Measurements from ENCODE around the gene PAPPA. TPM values are rescaled to one million over a fixed set of nuclear protein-coding genes. Genes with fewer than 3 reads are reported as not detected.

Gene PAPPA
- total RNA-seq, 1 donor = 56.5 TPM

GRCh38 chr9:116236979-116237378, 83.4 kb downstream of the PAPPA start:
- H3K4me1 ChIP-seq (ENCODE audit: insufficient read depth, low read length) = peaks cover 52% of the 10 kb centered on the region
- no peak overlapping the region for H2AFZ ChIP-seq (ENCODE audit: low read length)
- no peak overlapping the region for H3K4me2 ChIP-seq (ENCODE audit: insufficient read depth, low read length)
- no peak overlapping the region for H3K4me3 ChIP-seq (ENCODE audit: insufficient read depth, low read length)
- H3K36me3 ChIP-seq (ENCODE audit: insufficient read depth, low read length) = no peaks in the 10 kb centered on the region
- no peak for TF ChIP-seq CTCF (IDR thresholded peaks at IDR 0.05; ENCODE audit: extremely low read depth, low read depth, low read length)
- no peaks in the 10 kb centered on the region for H4K20me1 ChIP-seq (ENCODE audit: insufficient read depth, low read length)
- H3K9me3 ChIP-seq (ENCODE audit: low read depth, low read length) = no peaks in the 10 kb centered on the region
- H3K79me2 ChIP-seq (ENCODE audit: insufficient read depth, low read length) = no peaks in the 10 kb centered on the region
- no peak for DNase-seq (ENCODE audit: insufficient read length, low spot score, missing footprints)
- no peaks in the 10 kb centered on the region for H3K27me3 ChIP-seq (ENCODE audit: insufficient read depth, low read length)
- H3K27ac ChIP-seq (ENCODE audit: low read depth, low read length) = peak overlapping the region; percentile 90

- H4K20me1 ChIP-seq (ENCODE audit: insufficient read depth, low read length) = no peaks in the 10 kb centered on the region
- no peak for TF ChIP-seq CTCF (IDR thresholded peaks at IDR 0.05; ENCODE audit: extremely low read depth, low read depth, low read length)
- H3K79me2 ChIP-seq (ENCODE audit: insufficient read depth, low read length) = no peaks in the 10 kb centered on the region
- H2AFZ ChIP-seq (ENCODE audit: low read length) = no peak overlapping the region
- no peak overlapping the region for H3K4me2 ChIP-seq (ENCODE audit: insufficient read depth, low read length)
- no peaks in the 10 kb centered on the region for H3K9me3 ChIP-seq (ENCODE audit: low read depth, low read length)
- peaks cover 2% of the 10 kb centered on the region for H3K36me3 ChIP-seq (ENCODE audit: insufficient read depth, low read length)
- no peaks in the 10 kb centered on the region for H3K27me3 ChIP-seq (ENCODE audit: insufficient read depth, low read length)
- no peak overlapping the region for H3K4me3 ChIP-seq (ENCODE audit: insufficient read depth, low read length)
- H3K4me1 ChIP-seq (ENCODE audit: insufficient read depth, low read length) = peaks cover 48% of the 10 kb centered on the region
- no peak for DNase-seq (ENCODE audit: insufficient read length, low spot score, missing footprints)
- H3K27ac ChIP-seq (ENCODE audit: low read depth, low read length) = peak overlapping the region; percentile 90
These were observed 83.9 kb downstream of the PAPPA start for GRCh38 chr9:116237456-116237855.

- Histone ChIP-seq H3K27ac (ENCODE audit: low read depth, low read length) (peak overlapping the region; percentile 90), H3K36me3 (ENCODE audit: insufficient read depth, low read length) (peaks cover 4% of the 10 kb centered on the region), H4K20me1 (ENCODE audit: insufficient read depth, low read length) (no peaks in the 10 kb centered on the region), H3K4me2 (ENCODE audit: insufficient read depth, low read length) (peak overlapping the region; percentile 29), H2AFZ (ENCODE audit: low read length) (no peak overlapping the region), H3K4me1 (ENCODE audit: insufficient read depth, low read length) (peaks cover 40% of the 10 kb centered on the region), H3K79me2 (ENCODE audit: insufficient read depth, low read length) (no peaks in the 10 kb centered on the region), H3K4me3 (ENCODE audit: insufficient read depth, low read length) (no peak overlapping the region), H3K9me3 (ENCODE audit: low read depth, low read length) (no peaks in the 10 kb centered on the region), H3K27me3 (ENCODE audit: insufficient read depth, low read length) (no peaks in the 10 kb centered on the region)
- no peak for TF ChIP-seq CTCF (IDR thresholded peaks at IDR 0.05; ENCODE audit: extremely low read depth, low read depth, low read length)
- DNase-seq (ENCODE audit: insufficient read length, low spot score, missing footprints) = peak; percentile 91
These were observed 84.6 kb downstream of the PAPPA start for GRCh38 chr9:116238225-116238624.

- Histone ChIP-seq H3K27ac (ENCODE audit: low read depth, low read length) (peak overlapping the region; percentile 90), H4K20me1 (ENCODE audit: insufficient read depth, low read length) (no peaks in the 10 kb centered on the region), H3K27me3 (ENCODE audit: insufficient read depth, low read length) (no peaks in the 10 kb centered on the region), H3K9me3 (ENCODE audit: low read depth, low read length) (no peaks in the 10 kb centered on the region), H3K4me1 (ENCODE audit: insufficient read depth, low read length) (peaks cover 34% of the 10 kb centered on the region), H3K4me2 (ENCODE audit: insufficient read depth, low read length) (peak overlapping the region; percentile 29), H2AFZ (ENCODE audit: low read length) (no peak overlapping the region), H3K4me3 (ENCODE audit: insufficient read depth, low read length) (no peak overlapping the region), H3K36me3 (ENCODE audit: insufficient read depth, low read length) (peaks cover 4% of the 10 kb centered on the region), H3K79me2 (ENCODE audit: insufficient read depth, low read length) (no peaks in the 10 kb centered on the region)
- no peak for TF ChIP-seq CTCF (IDR thresholded peaks at IDR 0.05; ENCODE audit: extremely low read depth, low read depth, low read length)
- DNase-seq (ENCODE audit: insufficient read length, low spot score, missing footprints) = no peak
These were observed 85.3 kb downstream of the PAPPA start for GRCh38 chr9:116238776-116239340.
